ENCODE results near the gene SLC2A9.
A peak's percentile ranks its signal among the peaks of the same experiment; 100 is the strongest.

Gene SLC2A9

DNA sequence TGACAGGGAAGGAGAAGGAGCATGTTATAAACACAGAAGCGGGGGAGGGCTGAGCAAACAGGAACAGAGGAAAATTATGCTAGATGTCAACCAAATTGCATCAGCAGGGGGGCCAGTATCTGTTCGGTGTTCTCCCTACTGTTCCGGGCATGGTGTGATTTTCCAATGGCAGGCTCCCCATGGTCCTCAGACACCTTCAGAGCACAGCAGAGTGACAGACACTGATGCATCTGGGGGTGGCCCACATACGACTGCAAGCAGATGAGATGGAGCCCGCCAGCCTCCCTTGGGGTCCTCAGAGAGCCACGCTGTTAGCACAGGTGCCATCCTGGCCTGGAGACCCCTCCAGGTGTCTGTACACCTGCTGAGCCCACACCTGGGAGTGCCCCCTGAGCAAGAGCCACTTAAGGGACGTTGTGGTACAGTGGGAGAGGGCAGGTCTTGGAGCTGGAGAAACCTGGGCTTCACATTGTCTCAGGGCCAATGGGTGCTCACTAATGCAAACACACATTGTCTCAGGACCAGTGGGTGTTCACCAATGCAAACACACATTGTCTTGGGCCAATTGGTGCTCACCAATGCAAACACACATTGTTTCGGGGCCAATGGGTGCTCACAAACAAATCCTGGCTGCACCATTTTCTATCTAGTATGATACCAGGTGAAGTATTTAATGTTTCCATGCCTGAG is 95.4 kb downstream of the SLC2A9 start:
- H3K4me3 ChIP-seq (ENCODE audit: low read depth, low read length): no peak overlapping the region
- DNase-seq (ENCODE audit: low read depth): no peak
- TF ChIP-seq CTCF (conservative IDR thresholded peaks at IDR 0.05; ENCODE audit: low read depth, low read length): no peak

- DNase-seq (ENCODE audit: low read depth): peak; percentile 32
- no peak for TF ChIP-seq CTCF (conservative IDR thresholded peaks at IDR 0.05; ENCODE audit: low read depth, low read length)
- no peak overlapping the region for H3K4me3 ChIP-seq (ENCODE audit: low read depth, low read length)
These were observed 96.5 kb downstream of the SLC2A9 start for GRCh38 chr4:9924750-9925149.

DNA sequence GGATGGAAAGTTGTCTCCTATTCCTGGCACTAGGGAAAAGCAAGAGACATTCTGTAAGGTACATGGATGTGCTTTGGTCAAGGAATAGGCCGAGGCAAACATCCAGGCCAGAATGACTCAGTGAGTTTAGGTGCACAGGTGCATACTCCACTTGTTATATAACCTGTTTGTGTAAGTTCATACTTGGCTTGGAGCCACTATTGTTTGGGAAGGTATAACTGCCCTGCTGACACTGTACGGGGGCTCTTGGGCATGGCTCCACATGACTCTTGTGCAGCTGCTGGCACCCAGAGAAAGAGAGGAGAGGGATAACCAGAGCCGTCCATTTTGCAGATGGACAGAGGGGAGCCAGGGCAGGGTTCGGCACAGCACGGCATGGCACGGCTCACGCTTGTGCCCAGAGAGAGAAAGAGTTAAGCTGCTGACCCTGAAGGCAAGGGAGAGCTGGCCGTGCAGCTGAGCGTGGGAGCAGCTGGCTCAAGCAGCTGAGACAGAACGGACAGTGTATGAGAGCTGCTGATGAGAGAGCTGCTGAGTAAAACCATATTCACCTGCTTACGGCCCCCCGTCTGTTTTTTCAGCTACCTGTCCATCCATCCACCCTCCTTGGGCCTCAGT is 98.0 kb downstream of the SLC2A9 start:
- TF ChIP-seq CTCF (conservative IDR thresholded peaks at IDR 0.05; ENCODE audit: low read depth, low read length): no peak
- no peak overlapping the region for H3K4me3 ChIP-seq (ENCODE audit: low read depth, low read length)
- no peak for DNase-seq (ENCODE audit: low read depth)

- TF ChIP-seq CTCF (conservative IDR thresholded peaks at IDR 0.05; ENCODE audit: low read depth, low read length): no peak
- DNase-seq (ENCODE audit: low read depth): peak; percentile 23
- H3K4me3 ChIP-seq (ENCODE audit: low read depth, low read length): no peak overlapping the region
These were observed 100.0 kb downstream of the SLC2A9 start for GRCh38 chr4:9921326-9921725.

- TF ChIP-seq CTCF (conservative IDR thresholded peaks at IDR 0.05; ENCODE audit: low read depth, low read length): no peak
- no peak for DNase-seq (ENCODE audit: low read depth)
- no peak overlapping the region for H3K4me3 ChIP-seq (ENCODE audit: low read depth, low read length)
These were observed 101.3 kb downstream of the SLC2A9 start for GRCh38 chr4:9920029-9920428.

DNA sequence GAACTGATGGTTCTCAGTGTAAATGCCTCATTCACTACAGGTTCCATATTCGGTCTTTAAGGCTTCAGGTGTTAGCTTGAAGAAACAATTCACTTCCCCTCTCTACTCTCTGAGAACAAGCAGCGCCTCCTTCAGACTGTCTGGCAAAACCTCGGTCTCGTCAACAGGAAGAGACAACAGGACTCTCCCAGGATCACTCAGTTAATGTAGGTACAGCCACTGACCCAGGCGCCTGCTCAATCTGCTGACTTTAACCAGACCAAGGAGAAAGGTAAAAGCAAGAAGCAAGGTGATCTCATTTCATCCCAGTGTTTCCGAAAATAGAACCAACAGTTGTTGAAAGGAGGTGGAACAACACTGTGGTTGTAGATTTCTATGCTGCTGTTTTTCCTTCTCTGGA is 102.2 kb downstream of the SLC2A9 start:
- no peak for TF ChIP-seq CTCF (conservative IDR thresholded peaks at IDR 0.05; ENCODE audit: low read depth, low read length)
- DNase-seq (ENCODE audit: low read depth): no peak
- no peak overlapping the region for H3K4me3 ChIP-seq (ENCODE audit: low read depth, low read length)

DNA sequence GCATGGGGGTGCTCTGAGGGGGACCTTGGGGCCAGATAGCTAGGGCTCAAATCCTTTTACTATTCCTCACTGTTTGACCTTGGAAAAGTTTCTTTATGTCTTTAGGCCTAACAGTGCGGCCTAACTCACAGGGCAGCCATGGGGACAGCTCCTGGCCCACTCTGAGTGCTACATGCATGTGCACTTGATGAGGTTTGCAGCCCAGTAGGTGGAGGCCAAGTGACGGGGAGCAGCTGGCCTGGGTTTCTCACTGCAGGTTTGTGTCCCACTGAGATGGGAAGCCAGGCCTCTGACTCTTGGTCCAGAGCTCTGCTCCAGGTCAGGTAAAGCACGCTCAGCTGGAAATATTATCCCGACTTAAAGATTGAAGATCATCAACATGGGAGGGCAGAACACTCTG is 102.8 kb downstream of the SLC2A9 start:
- H3K4me3 ChIP-seq (ENCODE audit: low read depth, low read length): no peak overlapping the region
- no peak for DNase-seq (ENCODE audit: low read depth)
- no peak for TF ChIP-seq CTCF (conservative IDR thresholded peaks at IDR 0.05; ENCODE audit: low read depth, low read length)
